ENCODE measurements around the gene CCSER1.
"Not testable (repeated sequence)": the region's sequence is repeated elsewhere in the genome, so short reads cannot be mapped to it uniquely, and the experiment has no call there.

Gene CCSER1

DNA sequence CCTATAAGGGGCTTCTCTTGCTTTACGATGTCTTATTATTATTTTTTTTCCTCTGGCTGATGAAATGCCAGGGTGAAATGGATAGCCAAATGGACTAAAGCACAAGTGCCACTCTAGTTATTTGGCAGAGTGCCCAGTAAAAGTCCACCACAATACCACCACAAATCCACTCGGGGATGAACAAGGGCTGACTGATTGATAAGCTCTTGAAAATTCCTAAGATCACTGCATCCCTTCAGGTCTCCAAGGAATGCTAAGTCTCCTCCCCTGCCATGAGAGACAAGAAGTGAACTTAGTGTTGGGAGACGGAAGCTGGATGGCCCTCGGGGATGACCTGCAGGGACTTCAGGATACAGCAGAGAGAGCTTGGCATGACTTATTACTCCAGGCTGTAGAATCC lies 1229.3 kb downstream of the CCSER1 start:
- H3K18ac ChIP-seq (ENCODE audit: low read length); H3K27me3 ChIP-seq (ENCODE audit: control insufficient read depth in 3 of 3, insufficient read depth in 3 of 3, low read depth in 1 of 3, low read length in 3 of 3); DNase-seq (ENCODE audit: low spot score); H3K14ac ChIP-seq (ENCODE audit: low read length); H2BK12ac ChIP-seq (ENCODE audit: low read length); H3K4me2 ChIP-seq (ENCODE audit: insufficient read depth, low read length, poor library complexity, severe bottlenecking); H3K4me1 ChIP-seq (ENCODE audit: control insufficient read depth in 2 of 2, insufficient read depth in 1 of 2, low read depth in 1 of 2, low read length in 2 of 2); H2AFZ ChIP-seq (ENCODE audit: low read length); H4K8ac ChIP-seq (ENCODE audit: low read depth, low read length); H3K36me3 ChIP-seq (replicated peaks in 1 of 2; ENCODE audit: control insufficient read depth in 2 of 2, insufficient read depth in 2 of 2, low read length in 2 of 2); H3K9me3 ChIP-seq (replicated peaks in 1 of 2; ENCODE audit: control insufficient read depth in 2 of 2, insufficient read depth in 1 of 2, low read depth in 1 of 2, low read length in 2 of 2); H3K4me3 ChIP-seq (ENCODE audit: low read length in 2 of 2); H2BK5ac ChIP-seq (ENCODE audit: low read length); H4K91ac ChIP-seq (ENCODE audit: low read depth, low read length, poor library complexity); H3K27ac ChIP-seq (replicated peaks; ENCODE audit: low read length); H3K9ac ChIP-seq (ENCODE audit: low read depth, low read length, poor library complexity); H2AK5ac ChIP-seq (ENCODE audit: low read depth, low read length); H3K79me1 ChIP-seq (ENCODE audit: low read depth, low read length); H3K23ac ChIP-seq (ENCODE audit: low read depth, low read length, poor library complexity); H3K4ac ChIP-seq (ENCODE audit: low read length); H2BK15ac ChIP-seq (ENCODE audit: low read length); H2BK120ac ChIP-seq (ENCODE audit: low read depth, low read length): not testable (repeated sequence)
- no CpG with 5 or more reads among the region's 4 CpGs for WGBS, 2 donors (ENCODE audit: extremely low coverage in 2 of 2, insufficient read length in 2 of 2, insufficient replicate concordance in 1 of 2)

DNA sequence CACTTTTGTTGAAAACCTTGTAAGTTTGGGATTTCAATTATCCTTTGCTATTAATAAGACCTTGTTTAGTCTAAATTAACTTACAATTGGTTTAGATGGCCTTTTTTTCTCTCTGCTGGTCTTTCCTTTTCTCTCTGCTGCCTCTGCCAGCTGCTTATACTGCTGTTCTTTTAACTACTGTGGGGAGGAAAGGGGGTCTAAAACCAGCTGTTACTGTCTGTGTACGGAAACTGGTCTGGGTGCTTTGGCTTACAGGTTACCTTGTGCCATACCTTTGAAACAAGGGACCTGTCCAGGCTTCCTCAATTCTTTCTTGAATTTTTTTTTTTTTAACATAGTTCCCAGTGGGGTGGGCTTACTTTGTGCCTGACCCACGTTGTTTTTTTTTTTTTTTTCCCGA lies 1230.8 kb downstream of the CCSER1 start:
- no CpG with 5 or more reads among the region's 3 CpGs for WGBS, 2 donors (ENCODE audit: extremely low coverage in 2 of 2, insufficient read length in 2 of 2, insufficient replicate concordance in 1 of 2)

DNA sequence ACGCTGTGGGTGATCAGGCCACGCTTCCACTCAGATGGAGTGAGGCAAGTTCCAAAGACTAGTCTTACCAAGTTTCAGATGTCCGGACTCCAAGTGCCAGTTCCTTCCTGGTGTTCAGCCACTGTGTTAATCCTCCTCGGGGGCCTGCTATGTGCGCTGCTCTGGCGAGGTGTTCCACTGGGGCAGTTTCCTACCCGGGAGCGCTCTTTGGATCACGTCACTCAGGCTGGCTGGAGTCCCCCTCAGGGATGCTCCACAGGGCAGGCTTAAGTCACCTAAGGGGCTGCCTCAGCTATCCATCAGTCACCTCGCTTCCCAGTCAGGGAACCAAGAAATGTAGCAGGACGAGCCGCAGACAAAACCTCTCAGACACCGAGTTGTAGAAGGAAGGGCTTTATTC lies 1231.4 kb downstream of the CCSER1 start:
- H3K27ac ChIP-seq (replicated peaks; ENCODE audit: low read length); DNase-seq (ENCODE audit: low spot score); H3K9me3 ChIP-seq (replicated peaks in 1 of 2; ENCODE audit: control insufficient read depth in 2 of 2, insufficient read depth in 1 of 2, low read depth in 1 of 2, low read length in 2 of 2); H2AK5ac ChIP-seq (ENCODE audit: low read depth, low read length); H3K4me3 ChIP-seq (ENCODE audit: low read length in 2 of 2); H2BK120ac ChIP-seq (ENCODE audit: low read depth, low read length); H3K79me1 ChIP-seq (ENCODE audit: low read depth, low read length); H3K23ac ChIP-seq (ENCODE audit: low read depth, low read length, poor library complexity); H3K14ac ChIP-seq (ENCODE audit: low read length); H3K9ac ChIP-seq (ENCODE audit: low read depth, low read length, poor library complexity); H3K36me3 ChIP-seq (replicated peaks in 1 of 2; ENCODE audit: control insufficient read depth in 2 of 2, insufficient read depth in 2 of 2, low read length in 2 of 2); H4K91ac ChIP-seq (ENCODE audit: low read depth, low read length, poor library complexity); H2BK5ac ChIP-seq (ENCODE audit: low read length); H4K8ac ChIP-seq (ENCODE audit: low read depth, low read length); H2BK12ac ChIP-seq (ENCODE audit: low read length); H2AFZ ChIP-seq (ENCODE audit: low read length); H2BK15ac ChIP-seq (ENCODE audit: low read length); H3K4me2 ChIP-seq (ENCODE audit: insufficient read depth, low read length, poor library complexity, severe bottlenecking); H3K4ac ChIP-seq (ENCODE audit: low read length); H3K18ac ChIP-seq (ENCODE audit: low read length); H3K4me1 ChIP-seq (ENCODE audit: control insufficient read depth in 2 of 2, insufficient read depth in 1 of 2, low read depth in 1 of 2, low read length in 2 of 2); H3K27me3 ChIP-seq (ENCODE audit: control insufficient read depth in 3 of 3, insufficient read depth in 3 of 3, low read depth in 1 of 3, low read length in 3 of 3): not testable (repeated sequence)
- WGBS, 2 donors (ENCODE audit: extremely low coverage in 2 of 2, insufficient read length in 2 of 2, insufficient replicate concordance in 1 of 2), result no CpG with 5 or more reads among the region's 13 CpGs

More for the DNA sequence above, 1230.8 kb downstream of the CCSER1 start:
- H2BK120ac ChIP-seq (ENCODE audit: low read depth, low read length); H3K79me1 ChIP-seq (ENCODE audit: low read depth, low read length); H3K9ac ChIP-seq (ENCODE audit: low read depth, low read length, poor library complexity); H3K9me3 ChIP-seq (replicated peaks in 1 of 2; ENCODE audit: control insufficient read depth in 2 of 2, insufficient read depth in 1 of 2, low read depth in 1 of 2, low read length in 2 of 2); H4K8ac ChIP-seq (ENCODE audit: low read depth, low read length); H2BK15ac ChIP-seq (ENCODE audit: low read length); H3K18ac ChIP-seq (ENCODE audit: low read length); H2AK5ac ChIP-seq (ENCODE audit: low read depth, low read length); H4K91ac ChIP-seq (ENCODE audit: low read depth, low read length, poor library complexity); H3K14ac ChIP-seq (ENCODE audit: low read length); H3K36me3 ChIP-seq (replicated peaks in 1 of 2; ENCODE audit: control insufficient read depth in 2 of 2, insufficient read depth in 2 of 2, low read length in 2 of 2); H2BK5ac ChIP-seq (ENCODE audit: low read length); H3K23ac ChIP-seq (ENCODE audit: low read depth, low read length, poor library complexity); H3K4me2 ChIP-seq (ENCODE audit: insufficient read depth, low read length, poor library complexity, severe bottlenecking); H3K27me3 ChIP-seq (ENCODE audit: control insufficient read depth in 3 of 3, insufficient read depth in 3 of 3, low read depth in 1 of 3, low read length in 3 of 3); H3K4me3 ChIP-seq (ENCODE audit: low read length in 2 of 2); H2BK12ac ChIP-seq (ENCODE audit: low read length); DNase-seq (ENCODE audit: low spot score); H3K27ac ChIP-seq (replicated peaks; ENCODE audit: low read length); H2AFZ ChIP-seq (ENCODE audit: low read length); H3K4me1 ChIP-seq (ENCODE audit: control insufficient read depth in 2 of 2, insufficient read depth in 1 of 2, low read depth in 1 of 2, low read length in 2 of 2); H3K4ac ChIP-seq (ENCODE audit: low read length): not testable (repeated sequence)

DNA sequence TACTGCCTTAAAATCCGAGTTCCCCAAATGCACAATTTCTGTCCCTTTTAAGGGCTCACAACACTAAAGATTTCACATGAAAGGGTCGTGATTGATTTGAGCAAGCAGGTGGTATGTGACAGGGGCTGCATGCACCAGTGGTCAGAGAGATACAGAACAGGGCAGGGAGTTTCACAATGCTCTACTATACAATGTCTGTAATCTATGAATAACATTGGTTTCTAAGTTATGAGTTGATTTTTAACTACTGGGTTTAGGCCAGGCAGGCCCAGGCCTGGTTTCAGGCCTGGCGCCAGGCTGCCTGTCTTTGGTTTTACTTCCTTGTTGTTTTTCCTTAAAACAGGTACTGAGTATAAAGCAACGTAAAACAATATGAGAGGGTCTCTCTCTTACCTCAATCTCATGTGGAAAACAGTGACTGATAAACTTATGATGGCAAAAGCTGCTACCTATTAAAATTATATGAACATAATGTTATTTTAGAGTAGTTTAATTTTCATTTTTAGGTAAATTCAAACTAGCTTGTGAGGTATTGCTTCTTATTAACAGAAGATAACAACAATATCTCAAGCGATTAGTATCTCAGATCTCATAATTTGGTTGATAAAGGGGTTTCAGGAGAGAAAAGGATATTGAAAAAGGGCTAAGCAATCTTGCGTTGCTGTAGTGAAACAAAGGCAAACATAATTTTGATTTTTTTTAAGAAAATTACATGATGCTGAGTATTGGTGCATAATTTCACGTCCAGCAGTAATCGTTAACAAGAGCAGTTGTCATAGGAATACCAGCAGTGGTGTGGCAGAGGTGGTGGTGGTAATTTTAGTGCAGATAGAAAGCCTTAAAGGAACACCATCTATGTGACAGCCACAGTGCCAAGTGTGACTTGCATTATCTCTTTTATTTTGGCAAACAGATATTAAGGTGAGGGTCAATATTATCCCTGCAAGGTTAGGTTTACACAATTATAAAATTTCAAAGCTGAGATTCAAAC lies 1232.1 kb downstream of the CCSER1 start:
- Histone ChIP-seq H3K9ac (ENCODE audit: low read depth, low read length, poor library complexity) (no peak overlapping the region), H2BK120ac (ENCODE audit: low read depth, low read length) (no peak overlapping the region), H2BK5ac (ENCODE audit: low read length) (no peak overlapping the region), H4K91ac (ENCODE audit: low read depth, low read length, poor library complexity) (no peak overlapping the region), H3K4me3 (ENCODE audit: low read length in 2 of 2) (no peak overlapping the region), H3K14ac (ENCODE audit: low read length) (no peak overlapping the region), H3K27me3 (ENCODE audit: control insufficient read depth in 3 of 3, insufficient read depth in 3 of 3, low read depth in 1 of 3, low read length in 3 of 3) (no peaks in the 10 kb centered on the region), H3K9me3 (replicated peaks in 1 of 2; ENCODE audit: control insufficient read depth in 2 of 2, insufficient read depth in 1 of 2, low read depth in 1 of 2, low read length in 2 of 2) (no peaks in the 10 kb centered on the region), H2AK5ac (ENCODE audit: low read depth, low read length) (no peak overlapping the region), H3K79me1 (ENCODE audit: low read depth, low read length) (no peaks in the 10 kb centered on the region), H3K27ac (replicated peaks; ENCODE audit: low read length) (no peak overlapping the region), H3K4me2 (ENCODE audit: insufficient read depth, low read length, poor library complexity, severe bottlenecking) (no peak overlapping the region), H3K18ac (ENCODE audit: low read length) (no peak overlapping the region), H2BK15ac (ENCODE audit: low read length) (no peak overlapping the region), H4K8ac (ENCODE audit: low read depth, low read length) (no peak overlapping the region), H3K36me3 (replicated peaks in 1 of 2; ENCODE audit: control insufficient read depth in 2 of 2, insufficient read depth in 2 of 2, low read length in 2 of 2) (no peaks in the 10 kb centered on the region), H3K4ac (ENCODE audit: low read length) (no peak overlapping the region), H3K4me1 (ENCODE audit: control insufficient read depth in 2 of 2, insufficient read depth in 1 of 2, low read depth in 1 of 2, low read length in 2 of 2) (no peaks in the 10 kb centered on the region), H2AFZ (ENCODE audit: low read length) (no peak overlapping the region), H3K23ac (ENCODE audit: low read depth, low read length, poor library complexity) (no peak overlapping the region), H2BK12ac (ENCODE audit: low read length) (no peak overlapping the region)
- no CpG with 5 or more reads among the region's 8 CpGs for WGBS, 2 donors (ENCODE audit: extremely low coverage in 2 of 2, insufficient read length in 2 of 2, insufficient replicate concordance in 1 of 2)
- no peak for DNase-seq (ENCODE audit: low spot score)
